H9 (cell line): Measurements from ENCODE around the gene ADORA1. TPM values are rescaled to one million over a fixed set of nuclear protein-coding genes. Genes with fewer than 3 reads are reported as not detected.

Experiments used
- DNase-seq: peaks from one replicate; pipeline ENCODE4 v3.0.0-alpha.2; 2017
- H2AFZ ChIP-seq: one replicate; pipeline ENCODE4 v1.6.1; 2013; ENCODE audit warnings: mild to moderate bottlenecking, low read length, control low read depth, moderate library complexity
- H2AK5ac ChIP-seq: 2 replicates; pipeline ENCODE4 v1.6.1; 2013; ENCODE audit warnings: low read length, control low read depth, mixed read lengths; ENCODE audit not compliant: insufficient read length
- H2BK120ac ChIP-seq: one replicate; pipeline ENCODE4 v1.6.1; 2013; ENCODE audit warnings: low read depth, mild to moderate bottlenecking, low read length, control low read depth, inconsistent platforms; ENCODE audit not compliant: poor library complexity, severe bottlenecking
- H2BK12ac ChIP-seq: 2 replicates; pipeline ENCODE4 v1.6.1; 2013; ENCODE audit warnings: low read length, control low read depth, mixed read lengths, low read depth; ENCODE audit not compliant: insufficient read length
- H2BK15ac ChIP-seq: 2 replicates; pipeline ENCODE4 v1.6.1; 2013; ENCODE audit warnings: low read depth, low read length, control low read depth
- H2BK20ac ChIP-seq: one replicate; pipeline ENCODE4 v1.6.1; 2013; ENCODE audit warnings: low read depth, mild to moderate bottlenecking, low read length, control low read depth, inconsistent platforms; ENCODE audit not compliant: poor library complexity, severe bottlenecking
- H2BK5ac ChIP-seq: 2 replicates; pipeline ENCODE4 v1.6.1; 2013; ENCODE audit warnings: low read length, control low read depth, mixed read lengths; ENCODE audit not compliant: insufficient read length
- H3K14ac ChIP-seq: 2 replicates; pipeline ENCODE4 v1.6.1; 2013; ENCODE audit warnings: low read length, control low read depth; ENCODE audit not compliant: insufficient read depth
- H3K18ac ChIP-seq: 2 replicates; pipeline ENCODE4 v1.6.1; 2013; ENCODE audit warnings: low read depth, mild to moderate bottlenecking, mixed read lengths, low read length, control low read depth; ENCODE audit not compliant: insufficient read length
- H3K23ac ChIP-seq: 2 replicates; pipeline ENCODE4 v1.6.1; 2013; ENCODE audit warnings: low read length, control low read depth, mixed read lengths, low read depth; ENCODE audit not compliant: insufficient read length
- H3K23me2 ChIP-seq: 2 replicates; pipeline ENCODE4 v1.6.1; 2013; ENCODE audit warnings: low read depth, mild to moderate bottlenecking, mixed read lengths, low read length, control low read depth; ENCODE audit not compliant: insufficient read length, poor library complexity, severe bottlenecking
- H3K27ac ChIP-seq: 2 replicates; pipeline ENCODE4 v1.5.1; 2013; ENCODE audit warnings: low read length, control low read depth, mixed read lengths, low read depth; ENCODE audit not compliant: insufficient read length
- H3K27me3 ChIP-seq: 2 replicates; pipeline ENCODE4 v1.6.1; 2013; ENCODE audit warnings: low read length, control low read depth, inconsistent platforms; ENCODE audit not compliant: insufficient read depth
- H3K4ac ChIP-seq: 2 replicates; pipeline ENCODE4 v1.6.1; 2013; ENCODE audit warnings: low read depth, mild to moderate bottlenecking, control low read depth, inconsistent platforms, low read length, moderate library complexity
- H3K4me1 ChIP-seq: 2 replicates; pipeline ENCODE4 v1.6.1; 2013; ENCODE audit warnings: low read length, control low read depth, inconsistent platforms; ENCODE audit not compliant: insufficient read depth
- H3K4me2 ChIP-seq: 2 replicates; pipeline ENCODE4 v1.6.1; 2013; ENCODE audit warnings: low read length, control low read depth, mixed read lengths; ENCODE audit not compliant: insufficient read length, insufficient read depth
- H3K56ac ChIP-seq: 2 replicates; pipeline ENCODE4 v1.6.1; 2013; ENCODE audit warnings: low read depth, mild to moderate bottlenecking, mixed read lengths, low read length, control low read depth; ENCODE audit not compliant: insufficient read length
- H3K79me1 ChIP-seq: 2 replicates; pipeline ENCODE4 v1.6.1; 2013; ENCODE audit warnings: low read depth, mild to moderate bottlenecking, moderate library complexity, low read length, control low read depth, inconsistent platforms; ENCODE audit not compliant: insufficient read depth, poor library complexity, severe bottlenecking
- H3K79me2 ChIP-seq: 2 replicates; pipeline ENCODE4 v1.6.1; 2013; ENCODE audit warnings: low read length, control low read depth, inconsistent platforms; ENCODE audit not compliant: insufficient read depth
- H3K9ac ChIP-seq: 2 replicates; pipeline ENCODE4 v1.6.1; 2013; ENCODE audit warnings: low read length, control low read depth, mixed read lengths; ENCODE audit not compliant: insufficient read length; ENCODE audit errors: extremely low read depth
- H3K9me3 ChIP-seq: one replicate; pipeline ENCODE4 v1.6.1; 2013; ENCODE audit warnings: low read depth, low read length, inconsistent platforms; ENCODE audit not compliant: control insufficient read depth
- H3T11ph ChIP-seq: one replicate; pipeline ENCODE4 v1.6.1; 2013; ENCODE audit warnings: mild to moderate bottlenecking, low read length, control low read depth, inconsistent platforms
- H4K20me1 ChIP-seq: one replicate; pipeline ENCODE4 v1.6.1; 2013; ENCODE audit not compliant: control insufficient read depth, insufficient read length, insufficient read depth
- H4K5ac ChIP-seq: 2 replicates; pipeline ENCODE4 v1.6.1; 2013; ENCODE audit warnings: low read depth, mild to moderate bottlenecking, mixed read lengths, low read length, control low read depth; ENCODE audit not compliant: insufficient read length
- H4K8ac ChIP-seq: replicated peaks from 2 replicates; pipeline ENCODE4 v1.6.1; 2013; ENCODE audit warnings: low read length, control low read depth, mixed read lengths, low read depth; ENCODE audit not compliant: insufficient read length
- H4K91ac ChIP-seq: 2 replicates; pipeline ENCODE4 v1.6.1; 2013; ENCODE audit warnings: low read depth, mild to moderate bottlenecking, moderate library complexity, mixed read lengths, low read length, control low read depth; ENCODE audit not compliant: insufficient read length
- H3K27ac Mint-ChIP-seq, 3 experiments: 2 replicates in 2 of 3; 3 replicates in 1 of 3; pipeline ENCODE4 v1.8.0; 2020 to 2021; ENCODE audit warnings: mixed read lengths in 3 of 3, mild to moderate bottlenecking in 1 of 3, moderate library complexity in 1 of 3
- H3K27me3 Mint-ChIP-seq: 2 replicates; pipeline ENCODE4 v1.8.0; 2021; ENCODE audit warnings: low read depth, mild to moderate bottlenecking, moderate library complexity, mixed read lengths
- H3K36me3 Mint-ChIP-seq, 3 experiments: 2 replicates in 2 of 3; 3 replicates in 1 of 3; pipeline ENCODE4 v1.8.0; 2020 to 2021; ENCODE audit warnings: low read depth in 3 of 3, mixed read lengths in 3 of 3; ENCODE audit not compliant: insufficient read depth in 1 of 3
- H3K4me1 Mint-ChIP-seq, 2 experiments: 2 replicates each; pipeline ENCODE4 v1.8.0; 2020; ENCODE audit warnings: mixed read lengths in 2 of 2
- H3K4me3 Mint-ChIP-seq, 2 experiments: 2 replicates in 1 of 2; 3 replicates in 1 of 2; pipeline ENCODE4 v1.8.0; 2020 to 2021; ENCODE audit warnings: mild to moderate bottlenecking in 2 of 2, mixed read lengths in 2 of 2, moderate library complexity in 1 of 2
- H3K9me3 Mint-ChIP-seq, 2 experiments: 2 replicates in 1 of 2; 3 replicates in 1 of 2; pipeline ENCODE4 v1.8.0; 2020; ENCODE audit warnings: mild to moderate bottlenecking in 2 of 2, mixed read lengths in 2 of 2, moderate library complexity in 1 of 2
- WGBS: extraction: QIAGEN DNeasy Blood & Tissue Kit; methylation state at CpG from one replicate; pipeline ENCODE4 v1.1.7; 2013; ENCODE audit warnings: missing lambda C conversion rate, low lambda C conversion rate, mixed read lengths; ENCODE audit not compliant: insufficient read length; ENCODE audit errors: extremely low coverage; 5-methylcytosine and 5-hydroxymethylcytosine counted together
- total RNA-seq: library from RNA; stranded (reverse); gene quantifications from 2 replicates; pipeline ENCODE4 v1.2.1, GENCODE V29; 2021
- TF ChIP-seq, protein P1 (sequence below): fragments of 200-600 bp; sonication (generic); conservative IDR thresholded peaks from 3 replicates; pipeline ENCODE4 v1.8.0; 2021; ENCODE audit warnings: antibody characterized with exemption, mild to moderate bottlenecking

ADORA1 gene
- total RNA-seq, 1 experiment from 2014 or later: 1.3 TPM

DNA sequence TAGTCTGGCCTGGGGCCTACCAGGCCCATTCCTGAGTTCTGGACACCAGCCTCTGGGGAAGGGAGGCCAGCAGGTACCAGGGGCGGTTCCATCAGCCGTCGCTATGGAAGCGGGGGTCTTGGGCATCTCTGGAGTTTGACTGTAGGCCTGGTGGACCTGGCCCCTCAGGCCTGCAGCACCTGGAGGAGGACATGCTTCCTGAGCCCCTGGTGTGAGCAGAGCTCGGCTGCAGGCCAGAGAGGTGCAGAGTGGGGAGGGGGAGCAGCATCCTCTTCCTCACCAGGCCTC is 40.3 kb downstream of the ADORA1 start:
- Histone ChIP-seq H2BK5ac (no peak overlapping the region), H2BK15ac (no peak overlapping the region), H3K9me3 (no peaks in the 10 kb centered on the region), H4K20me1 (no peaks in the 10 kb centered on the region), H2BK120ac (no peak overlapping the region), H3K4me2 (no peak overlapping the region), H3T11ph (no peak overlapping the region), H2AK5ac (no peak overlapping the region), H3K27me3 (no peaks in the 10 kb centered on the region), H3K79me2 (no peaks in the 10 kb centered on the region), H3K27ac (no peak overlapping the region), H3K14ac (no peak overlapping the region; the same call in 1 of the 2 replicates), H3K9ac (no peak overlapping the region), H2AFZ (no peak overlapping the region), H3K79me1 (no peaks in the 10 kb centered on the region), H3K4ac (no peak overlapping the region), H4K5ac (no peak overlapping the region), H3K18ac (no peak overlapping the region), H2BK20ac (no peak overlapping the region), H3K23ac (no peak overlapping the region), H4K8ac (no peak overlapping the region), H3K23me2 (no peaks in the 10 kb centered on the region), H4K91ac (no peak overlapping the region), H3K56ac (no peak overlapping the region), H2BK12ac (no peak overlapping the region), H3K4me1 (no peaks in the 10 kb centered on the region)
- TF ChIP-seq, protein P1, sequence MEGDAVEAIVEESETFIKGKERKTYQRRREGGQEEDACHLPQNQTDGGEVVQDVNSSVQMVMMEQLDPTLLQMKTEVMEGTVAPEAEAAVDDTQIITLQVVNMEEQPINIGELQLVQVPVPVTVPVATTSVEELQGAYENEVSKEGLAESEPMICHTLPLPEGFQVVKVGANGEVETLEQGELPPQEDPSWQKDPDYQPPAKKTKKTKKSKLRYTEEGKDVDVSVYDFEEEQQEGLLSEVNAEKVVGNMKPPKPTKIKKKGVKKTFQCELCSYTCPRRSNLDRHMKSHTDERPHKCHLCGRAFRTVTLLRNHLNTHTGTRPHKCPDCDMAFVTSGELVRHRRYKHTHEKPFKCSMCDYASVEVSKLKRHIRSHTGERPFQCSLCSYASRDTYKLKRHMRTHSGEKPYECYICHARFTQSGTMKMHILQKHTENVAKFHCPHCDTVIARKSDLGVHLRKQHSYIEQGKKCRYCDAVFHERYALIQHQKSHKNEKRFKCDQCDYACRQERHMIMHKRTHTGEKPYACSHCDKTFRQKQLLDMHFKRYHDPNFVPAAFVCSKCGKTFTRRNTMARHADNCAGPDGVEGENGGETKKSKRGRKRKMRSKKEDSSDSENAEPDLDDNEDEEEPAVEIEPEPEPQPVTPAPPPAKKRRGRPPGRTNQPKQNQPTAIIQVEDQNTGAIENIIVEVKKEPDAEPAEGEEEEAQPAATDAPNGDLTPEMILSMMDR: no peak
- Mint-ChIP-seq H3K4me1 (peaks cover 9 to 11% of the 10 kb centered on the region in 2 experiments), H3K4me3 (no peak overlapping the region), H3K36me3 (no peaks in the 10 kb centered on the region), H3K27me3 (peaks cover 10% of the 10 kb centered on the region), H3K27ac (peak overlapping the region in 1 of 3 experiments; percentile 18; a peak in 1 of 7 replicates), H3K9me3 (no peaks in the 10 kb centered on the region)
- no peak for DNase-seq
- no CpG with 5 or more reads among the region's 5 CpGs for WGBS
